SK-N-MC (cell line): ENCODE data around the gene KCNK10.

ENCODE experiments used
- DNase-seq: peaks from one replicate; pipeline ENCODE4 v3.0.0-alpha.2; 2011; ENCODE audit warnings: low read depth, low spot score
- H3K27ac ChIP-seq: fragments of 200-600 bp; sonication (generic); 2 replicates; pipeline ENCODE4 v1.5.1; 2016; ENCODE audit warnings: mixed run types
- H3K36me3 ChIP-seq: fragments of 200-600 bp; sonication (generic); 2 replicates; pipeline ENCODE4 v1.6.1; 2017; ENCODE audit warnings: antibody characterized with exemption, low read length, mixed read lengths; ENCODE audit not compliant: insufficient read depth
- H3K4me3 ChIP-seq: fragments of 200-600 bp; sonication (generic); 2 replicates; pipeline ENCODE4 v1.5.1; 2016
- H3K9ac ChIP-seq: fragments of 200-600 bp; sonication (generic); 2 replicates; pipeline ENCODE4 v1.8.0; 2017; ENCODE audit warnings: mixed run types, mixed read lengths; ENCODE audit not compliant: insufficient read length
- H3K9me3 ChIP-seq: fragments of 200-600 bp; sonication (generic); 2 replicates; pipeline ENCODE4 v1.6.1; 2017; ENCODE audit warnings: low read depth, mild to moderate bottlenecking, antibody characterized with exemption, low read length, moderate library complexity, mixed read lengths
- EZH2 ChIP-seq: fragments of 200-600 bp; sonication (generic); IDR thresholded peaks from one replicate; pipeline ENCODE4 v1.6.1; 2017; ENCODE audit warnings: antibody characterized with exemption
- FOXP2 ChIP-seq: optimal IDR thresholded peaks from 2 replicates; pipeline ENCODE3; 2011; ENCODE audit warnings: mild to moderate bottlenecking, moderate library complexity; ENCODE audit not compliant: insufficient read depth; ENCODE audit errors: extremely low read length, control extremely low read depth
- POLR2AphosphoS5 ChIP-seq: IDR thresholded peaks from 2 replicates; pipeline ENCODE4 v1.6.1; 2012; ENCODE audit warnings: mild to moderate bottlenecking, low read depth, low read length, borderline replicate concordance

The KCNK10 gene

GRCh38 chr14:88196116-88196890 is 126.8 kb downstream of the KCNK10 start:
- DNase-seq = no peak
- no peaks in the 10 kb centered on the region for H3K9me3 ChIP-seq
- TF ChIP-seq POLR2AphosphoS5 (no peak), FOXP2 (no peak)
- no peaks in the 10 kb centered on the region for H3K36me3 ChIP-seq
- H3K4me3 ChIP-seq = no peak overlapping the region
- H3K9ac ChIP-seq = no peak overlapping the region
- H3K27ac ChIP-seq = no peak overlapping the region

GRCh38 chr14:88195676-88196075 is 127.4 kb downstream of the KCNK10 start:
- Histone ChIP-seq H3K4me3 (no peak overlapping the region), H3K9me3 (no peaks in the 10 kb centered on the region), H3K27ac (no peak overlapping the region), H3K9ac (no peak overlapping the region), H3K36me3 (no peaks in the 10 kb centered on the region)
- DNase-seq = no peak
- TF ChIP-seq FOXP2 (no peak), POLR2AphosphoS5 (no peak), EZH2 (no peak)

- TF ChIP-seq FOXP2 = no peak
- Histone ChIP-seq H3K36me3 (no peaks in the 10 kb centered on the region), H3K9me3 (no peaks in the 10 kb centered on the region), H3K4me3 (no peak overlapping the region), H3K27ac (no peak overlapping the region), H3K9ac (no peak overlapping the region)
- no peak for DNase-seq
Observed at GRCh38 chr14:88194531-88194930, 128.5 kb downstream of the KCNK10 start.

- no peak for TF ChIP-seq POLR2AphosphoS5
- no peak for TF ChIP-seq FOXP2
- TF ChIP-seq EZH2 = no peak
- DNase-seq = no peak
- H3K4me3 ChIP-seq = no peak overlapping the region
- H3K9me3 ChIP-seq = no peaks in the 10 kb centered on the region
- no peak overlapping the region for H3K27ac ChIP-seq
- no peak overlapping the region for H3K9ac ChIP-seq
- H3K36me3 ChIP-seq = no peaks in the 10 kb centered on the region
Observed at GRCh38 chr14:88191605-88192004, 131.5 kb downstream of the KCNK10 start.

- Histone ChIP-seq H3K4me3 (no peak overlapping the region), H3K27ac (no peak overlapping the region), H3K9ac (no peak overlapping the region), H3K36me3 (no peaks in the 10 kb centered on the region), H3K9me3 (no peaks in the 10 kb centered on the region)
- no peak for TF ChIP-seq EZH2
- no peak for TF ChIP-seq FOXP2
- TF ChIP-seq POLR2AphosphoS5 = no peak
- peak; percentile 35 for DNase-seq
Observed at GRCh38 chr14:88189417-88190191, 133.5 kb downstream of the KCNK10 start.

- TF ChIP-seq FOXP2 = no peak
- no peak for TF ChIP-seq POLR2AphosphoS5
- TF ChIP-seq EZH2 = no peak
- no peak overlapping the region for H3K4me3 ChIP-seq
- no peak for DNase-seq
- no peak overlapping the region for H3K27ac ChIP-seq
- H3K9me3 ChIP-seq = no peaks in the 10 kb centered on the region
- H3K9ac ChIP-seq = no peak overlapping the region
- H3K36me3 ChIP-seq = no peaks in the 10 kb centered on the region
Observed at GRCh38 chr14:88188745-88189416, 134.2 kb downstream of the KCNK10 start.

- no peak for DNase-seq
Observed at GRCh38 chr14:88185843-88186242, 137.2 kb downstream of the KCNK10 start.

GRCh38 chr14:88184956-88185355 is 138.1 kb downstream of the KCNK10 start:
- no peak for DNase-seq
- no peak overlapping the region for H3K4me3 ChIP-seq
- no peaks in the 10 kb centered on the region for H3K9me3 ChIP-seq
- no peak overlapping the region for H3K9ac ChIP-seq
- TF ChIP-seq EZH2 = no peak
- TF ChIP-seq FOXP2 = no peak
- no peak for TF ChIP-seq POLR2AphosphoS5
- no peaks in the 10 kb centered on the region for H3K36me3 ChIP-seq
- no peak overlapping the region for H3K27ac ChIP-seq

More at GRCh38 chr14:88185843-88186242, 137.2 kb downstream of the KCNK10 start:
- TF ChIP-seq EZH2 = no peak
- no peak for TF ChIP-seq POLR2AphosphoS5
- H3K9me3 ChIP-seq = no peaks in the 10 kb centered on the region
- H3K9ac ChIP-seq = no peak overlapping the region
- H3K4me3 ChIP-seq = no peak overlapping the region
- H3K27ac ChIP-seq = no peak overlapping the region
- H3K36me3 ChIP-seq = no peaks in the 10 kb centered on the region

GRCh38 chr14:88181072-88181471 is 142.0 kb downstream of the KCNK10 start:
- no peak for DNase-seq
- no peak for TF ChIP-seq FOXP2
- no peak for TF ChIP-seq POLR2AphosphoS5
- Histone ChIP-seq H3K9ac (no peak overlapping the region), H3K36me3 (no peaks in the 10 kb centered on the region), H3K27ac (no peak overlapping the region), H3K9me3 (no peaks in the 10 kb centered on the region), H3K4me3 (no peak overlapping the region)
